DOHH2 (cell line): Measurements from ENCODE around the gene CATSPER3.

Source experiments
- EZH2phosphoT487 ChIP-seq: fragments of 200-600 bp; sonication (generic); IDR thresholded peaks from 2 replicates; pipeline ENCODE4 v1.6.1; 2017; ENCODE audit warnings: borderline replicate concordance, mild to moderate bottlenecking, antibody characterized with exemption, low read length, moderate library complexity, mixed read lengths
- TF ChIP-seq, protein P1 (sequence below): fragments of 200-600 bp; sonication (generic); IDR thresholded peaks from one replicate; pipeline ENCODE4 v1.5.1; 2014; ENCODE audit warnings: antibody characterized with exemption, mild to moderate bottlenecking, low read depth, low read length; ENCODE audit not compliant: poor library complexity, severe bottlenecking

DNA sequence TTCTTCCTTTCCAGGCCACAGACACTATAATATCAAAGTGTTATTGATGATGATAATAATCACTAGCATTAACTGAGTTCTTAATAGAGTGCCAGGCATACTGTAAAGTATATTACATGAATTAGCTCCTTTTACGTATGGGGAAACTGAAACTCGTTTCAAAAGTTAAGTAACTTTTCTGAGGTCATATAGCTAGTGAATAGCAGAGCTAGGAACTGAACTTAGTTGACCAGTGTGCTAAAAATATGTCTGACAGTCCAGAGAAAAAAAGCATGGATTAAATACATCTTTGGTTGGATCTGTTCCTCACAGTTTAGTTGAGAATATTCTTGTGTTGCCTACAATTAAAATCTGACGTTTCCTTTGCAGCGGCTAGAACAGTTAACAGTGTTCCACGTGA lies 18.4 kb upstream of the CATSPER3 start:
- TF ChIP-seq, protein P1, sequence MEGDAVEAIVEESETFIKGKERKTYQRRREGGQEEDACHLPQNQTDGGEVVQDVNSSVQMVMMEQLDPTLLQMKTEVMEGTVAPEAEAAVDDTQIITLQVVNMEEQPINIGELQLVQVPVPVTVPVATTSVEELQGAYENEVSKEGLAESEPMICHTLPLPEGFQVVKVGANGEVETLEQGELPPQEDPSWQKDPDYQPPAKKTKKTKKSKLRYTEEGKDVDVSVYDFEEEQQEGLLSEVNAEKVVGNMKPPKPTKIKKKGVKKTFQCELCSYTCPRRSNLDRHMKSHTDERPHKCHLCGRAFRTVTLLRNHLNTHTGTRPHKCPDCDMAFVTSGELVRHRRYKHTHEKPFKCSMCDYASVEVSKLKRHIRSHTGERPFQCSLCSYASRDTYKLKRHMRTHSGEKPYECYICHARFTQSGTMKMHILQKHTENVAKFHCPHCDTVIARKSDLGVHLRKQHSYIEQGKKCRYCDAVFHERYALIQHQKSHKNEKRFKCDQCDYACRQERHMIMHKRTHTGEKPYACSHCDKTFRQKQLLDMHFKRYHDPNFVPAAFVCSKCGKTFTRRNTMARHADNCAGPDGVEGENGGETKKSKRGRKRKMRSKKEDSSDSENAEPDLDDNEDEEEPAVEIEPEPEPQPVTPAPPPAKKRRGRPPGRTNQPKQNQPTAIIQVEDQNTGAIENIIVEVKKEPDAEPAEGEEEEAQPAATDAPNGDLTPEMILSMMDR, result no peak
- TF ChIP-seq EZH2phosphoT487, result no peak
